Osteoblast (primary cell): ENCODE measurements around the gene MTARC1. TPM values are rescaled to one million over a fixed set of nuclear protein-coding genes. Genes with fewer than 3 reads are reported as not detected.

ENCODE experiments used
- DNase-seq: peaks from one replicate; pipeline ENCODE4 v3.0.0; 2011; ENCODE audit warnings: low spot score, mixed read lengths; ENCODE audit not compliant: insufficient read length; ENCODE audit errors: missing footprints
- H2AFZ ChIP-seq: 2 replicates; pipeline ENCODE4 v1.6.0; 2011; ENCODE audit warnings: mild to moderate bottlenecking, low read length
- H3K27ac ChIP-seq: 2 replicates; pipeline ENCODE4 v1.5.1; 2011; ENCODE audit warnings: mild to moderate bottlenecking, low read depth, low read length, moderate library complexity
- H3K27me3 ChIP-seq: 2 replicates; pipeline ENCODE4 v1.6.0; 2012; ENCODE audit warnings: mild to moderate bottlenecking, control low read depth, inconsistent platforms, low read length, moderate library complexity; ENCODE audit not compliant: insufficient read depth
- H3K36me3 ChIP-seq: 2 replicates; pipeline ENCODE4 v1.5.1; 2011; ENCODE audit warnings: mild to moderate bottlenecking, low read length, control low read depth, moderate library complexity; ENCODE audit not compliant: insufficient read depth
- H3K4me1 ChIP-seq: 2 replicates; pipeline ENCODE4 v1.5.1; 2011; ENCODE audit warnings: mild to moderate bottlenecking, low read length, control low read depth, moderate library complexity; ENCODE audit not compliant: insufficient read depth
- H3K4me2 ChIP-seq: 2 replicates; pipeline ENCODE4 v1.6.0; 2011; ENCODE audit warnings: mild to moderate bottlenecking, low read length; ENCODE audit not compliant: insufficient read depth
- H3K4me3 ChIP-seq: fragments of 200-600 bp; sonication (generic); 3 replicates; pipeline ENCODE4 v1.5.1; 2012; ENCODE audit warnings: mild to moderate bottlenecking, low read length, inconsistent platforms; ENCODE audit not compliant: insufficient read depth
- H3K79me2 ChIP-seq: 2 replicates; pipeline ENCODE4 v1.6.0; 2012; ENCODE audit warnings: mild to moderate bottlenecking, low read length, control low read depth, inconsistent platforms; ENCODE audit not compliant: insufficient read depth
- H3K9me3 ChIP-seq: 2 replicates; pipeline ENCODE4 v1.5.1; 2011; ENCODE audit warnings: low read depth, low read length, control low read depth
- H4K20me1 ChIP-seq: 2 replicates; pipeline ENCODE4 v1.6.0; 2012; ENCODE audit warnings: mild to moderate bottlenecking, low read length, control low read depth; ENCODE audit not compliant: insufficient read depth
- total RNA-seq: library from RNA; depleted of rRNA; stranded (reverse); fragments of >200 nt; gene quantifications from 2 replicates; pipeline ENCODE4 v1.2.3, GENCODE V29; 2012
- TF ChIP-seq, protein P1 (sequence below): IDR thresholded peaks from 2 replicates; pipeline ENCODE4 v1.5.1; 2011; ENCODE audit warnings: mild to moderate bottlenecking, low read depth, low read length, moderate library complexity; ENCODE audit errors: extremely low read depth

Gene MTARC1
- total RNA-seq, 1 donor, result 2.9 TPM

DNA sequence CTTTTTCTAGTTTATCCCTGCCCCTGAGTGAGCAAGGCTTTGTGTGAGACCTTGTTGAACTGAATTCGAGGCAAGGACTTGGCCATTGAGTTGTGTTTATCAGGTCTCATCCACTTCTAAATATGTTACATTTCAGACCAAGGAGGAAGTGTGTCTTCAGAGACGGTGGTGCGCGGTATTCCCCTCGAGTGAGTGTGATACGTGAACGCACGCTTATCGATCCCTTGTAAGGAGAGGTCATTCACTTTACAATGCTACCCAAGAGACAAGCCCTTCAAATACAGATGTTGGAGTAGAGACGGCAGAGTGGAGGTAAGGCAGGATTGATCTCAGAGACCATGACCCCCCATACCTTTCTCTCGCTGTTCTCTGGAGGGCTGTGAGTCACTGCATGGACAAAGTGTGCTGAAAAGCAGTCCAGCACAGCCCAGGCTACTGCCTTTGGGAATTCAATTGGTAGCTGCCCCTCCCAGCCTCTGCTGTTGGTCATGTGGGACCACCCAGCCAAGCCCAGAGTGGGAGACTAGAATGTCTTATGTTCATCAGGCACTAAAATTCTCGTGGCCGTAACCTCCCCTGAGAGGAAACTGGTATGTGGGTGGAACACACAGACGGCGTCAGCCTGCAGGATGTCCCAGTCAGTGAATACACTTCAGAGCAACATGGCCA, 16.3 kb upstream of the MTARC1 start:
- Histone ChIP-seq H2AFZ (no peak overlapping the region), H3K9me3 (no peaks in the 10 kb centered on the region), H3K27ac (no peak overlapping the region), H3K4me2 (no peak overlapping the region), H3K36me3 (no peaks in the 10 kb centered on the region), H3K27me3 (no peaks in the 10 kb centered on the region), H3K79me2 (no peaks in the 10 kb centered on the region), H3K4me1 (no peaks in the 10 kb centered on the region), H3K4me3 (no peak overlapping the region), H4K20me1 (no peaks in the 10 kb centered on the region)
- TF ChIP-seq, protein P1, sequence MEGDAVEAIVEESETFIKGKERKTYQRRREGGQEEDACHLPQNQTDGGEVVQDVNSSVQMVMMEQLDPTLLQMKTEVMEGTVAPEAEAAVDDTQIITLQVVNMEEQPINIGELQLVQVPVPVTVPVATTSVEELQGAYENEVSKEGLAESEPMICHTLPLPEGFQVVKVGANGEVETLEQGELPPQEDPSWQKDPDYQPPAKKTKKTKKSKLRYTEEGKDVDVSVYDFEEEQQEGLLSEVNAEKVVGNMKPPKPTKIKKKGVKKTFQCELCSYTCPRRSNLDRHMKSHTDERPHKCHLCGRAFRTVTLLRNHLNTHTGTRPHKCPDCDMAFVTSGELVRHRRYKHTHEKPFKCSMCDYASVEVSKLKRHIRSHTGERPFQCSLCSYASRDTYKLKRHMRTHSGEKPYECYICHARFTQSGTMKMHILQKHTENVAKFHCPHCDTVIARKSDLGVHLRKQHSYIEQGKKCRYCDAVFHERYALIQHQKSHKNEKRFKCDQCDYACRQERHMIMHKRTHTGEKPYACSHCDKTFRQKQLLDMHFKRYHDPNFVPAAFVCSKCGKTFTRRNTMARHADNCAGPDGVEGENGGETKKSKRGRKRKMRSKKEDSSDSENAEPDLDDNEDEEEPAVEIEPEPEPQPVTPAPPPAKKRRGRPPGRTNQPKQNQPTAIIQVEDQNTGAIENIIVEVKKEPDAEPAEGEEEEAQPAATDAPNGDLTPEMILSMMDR, result no peak
- DNase-seq, result no peak

DNA sequence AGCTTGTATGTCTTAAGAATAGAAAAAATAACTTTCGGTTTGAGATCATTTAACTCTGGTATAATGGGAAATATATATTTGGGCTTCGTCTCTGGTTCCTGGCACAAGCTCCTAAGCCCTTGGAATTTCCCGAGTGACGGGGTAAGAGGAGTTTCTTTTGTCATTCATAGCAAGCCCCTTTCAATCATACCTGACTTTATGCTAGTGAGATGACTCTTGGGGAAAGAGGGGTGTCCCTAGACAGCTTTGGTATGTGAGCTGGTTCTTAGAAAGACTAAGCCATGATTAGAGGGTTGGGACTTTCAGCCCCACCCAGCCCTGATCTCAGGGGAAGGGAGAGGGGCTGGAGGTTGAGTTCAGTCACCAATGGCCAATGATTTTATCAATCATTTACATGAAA, 13.9 kb upstream of the MTARC1 start:
- Histone ChIP-seq H3K79me2 (no peaks in the 10 kb centered on the region), H3K9me3 (no peaks in the 10 kb centered on the region), H3K27me3 (no peaks in the 10 kb centered on the region), H2AFZ (no peak overlapping the region), H3K27ac (no peak overlapping the region), H3K4me2 (no peak overlapping the region), H3K4me3 (no peak overlapping the region), H3K36me3 (no peaks in the 10 kb centered on the region), H3K4me1 (no peaks in the 10 kb centered on the region), H4K20me1 (no peaks in the 10 kb centered on the region)
- no peak for DNase-seq
- TF ChIP-seq, protein P1, result no peak

DNA sequence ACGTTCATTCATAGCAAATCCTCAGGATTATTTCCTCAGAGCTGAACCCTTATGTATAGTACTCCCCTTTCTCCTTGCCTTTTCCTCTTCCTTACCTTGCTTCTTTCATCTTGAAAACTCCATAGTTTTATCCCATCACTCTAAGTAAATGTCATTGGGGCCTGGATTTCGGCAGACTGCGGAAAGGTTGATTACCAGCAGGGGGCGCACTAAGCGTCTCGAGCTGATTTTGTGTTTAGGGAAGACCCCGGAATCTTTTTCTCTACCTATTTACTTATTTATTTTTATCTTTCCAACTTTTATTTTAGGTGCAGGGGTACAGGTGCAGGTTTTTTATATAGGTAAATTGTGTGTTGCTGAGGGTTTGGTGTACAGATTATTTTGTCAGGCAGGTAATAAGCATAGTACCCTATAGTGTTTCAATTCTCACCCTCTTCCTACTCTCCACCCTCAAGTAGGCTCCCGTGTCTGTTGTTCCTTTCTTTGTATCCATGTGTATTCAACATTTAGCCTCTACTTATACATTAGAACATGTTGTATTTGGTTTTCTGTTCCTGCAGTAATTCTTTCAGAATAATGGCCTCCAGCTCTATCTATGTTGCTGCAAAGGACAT, 11.4 kb upstream of the MTARC1 start:
- no peaks in the 10 kb centered on the region for H3K36me3 ChIP-seq
- no peak overlapping the region for H3K4me3 ChIP-seq
- no peak overlapping the region for H3K4me2 ChIP-seq
- H3K79me2 ChIP-seq, result no peaks in the 10 kb centered on the region
- H3K9me3 ChIP-seq, result no peaks in the 10 kb centered on the region
- no peak overlapping the region for H3K27ac ChIP-seq
- H3K4me1 ChIP-seq, result no peaks in the 10 kb centered on the region
- DNase-seq, result no peak
- H4K20me1 ChIP-seq, result no peaks in the 10 kb centered on the region
- H2AFZ ChIP-seq, result no peak overlapping the region
- TF ChIP-seq, protein P1, result peak; percentile 93
- no peaks in the 10 kb centered on the region for H3K27me3 ChIP-seq

DNA sequence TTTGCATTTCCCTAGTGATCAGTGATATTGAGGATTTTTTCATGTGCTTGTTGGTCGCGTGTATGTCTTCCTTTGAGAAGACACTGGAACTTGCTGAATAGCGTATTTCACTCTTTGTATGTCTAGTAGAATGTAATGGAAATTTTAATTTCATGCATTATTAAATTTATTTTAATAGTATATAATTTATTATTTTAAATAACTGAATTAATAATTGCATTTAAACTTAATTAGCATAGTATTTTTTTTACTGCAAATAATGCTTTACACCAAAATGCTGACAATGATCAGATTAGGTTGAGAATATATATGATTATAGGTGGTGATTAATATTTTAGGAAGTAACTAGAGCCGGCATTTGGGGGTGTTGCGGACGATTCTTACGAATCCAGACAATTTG, 10.5 kb upstream of the MTARC1 start:
- no peaks in the 10 kb centered on the region for H3K9me3 ChIP-seq
- H4K20me1 ChIP-seq, result no peaks in the 10 kb centered on the region
- no peak overlapping the region for H3K4me3 ChIP-seq
- no peak for DNase-seq
- H3K27me3 ChIP-seq, result no peaks in the 10 kb centered on the region
- H3K79me2 ChIP-seq, result no peaks in the 10 kb centered on the region
- TF ChIP-seq, protein P1, result no peak
- H2AFZ ChIP-seq, result no peak overlapping the region
- no peaks in the 10 kb centered on the region for H3K4me1 ChIP-seq
- no peak overlapping the region for H3K27ac ChIP-seq
- no peaks in the 10 kb centered on the region for H3K36me3 ChIP-seq
- H3K4me2 ChIP-seq, result no peak overlapping the region
